Inferior parietal cortex (tissue), 1 donor: ENCODE data around the gene ARID1B.

Experiments
- DNase-seq: peaks from one replicate; pipeline ENCODE4 v3.0.0-alpha.2; 2016; ENCODE audit errors: extremely low spot score

The ARID1B gene

DNA sequence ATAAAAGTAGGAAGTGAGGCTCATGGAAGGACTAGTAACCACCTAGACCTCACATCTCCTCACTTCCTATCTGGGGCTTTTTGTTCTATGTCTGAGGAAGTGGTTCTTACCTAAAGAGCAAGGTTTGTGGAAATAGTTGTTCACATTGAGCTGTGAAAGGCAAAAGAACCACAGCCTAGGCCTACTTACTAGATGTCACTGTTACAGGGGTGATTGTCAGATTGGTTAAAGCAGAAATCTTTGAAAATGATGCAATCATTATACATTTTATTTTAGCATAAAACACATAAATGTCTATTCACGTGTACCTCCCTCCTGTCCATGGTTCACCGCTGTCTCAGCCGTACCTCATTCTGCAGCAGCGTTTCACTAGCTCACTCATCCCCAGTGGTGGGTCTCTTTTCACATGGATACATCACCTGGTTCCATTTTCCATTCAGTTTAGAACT lies 277.4 kb downstream of the ARID1B start:
- no peak for DNase-seq

DNA sequence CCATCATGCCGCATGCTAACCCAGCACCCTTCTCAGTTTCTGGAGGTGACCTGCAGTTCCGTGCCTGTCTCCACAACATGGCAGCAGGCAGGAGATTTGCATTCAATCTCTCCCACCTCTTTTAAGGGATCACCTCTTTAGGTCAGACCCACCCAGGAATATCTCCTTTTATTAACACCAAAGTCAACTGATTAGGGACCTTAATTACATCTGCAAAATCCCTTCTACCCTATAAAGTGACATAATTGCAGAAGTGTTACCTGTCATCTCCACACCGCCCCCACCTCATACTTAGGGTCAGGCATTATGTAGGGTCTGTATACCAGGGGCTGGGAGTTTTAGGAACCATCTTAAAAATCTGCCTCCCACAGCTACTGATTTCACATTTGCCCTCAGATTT lies 278.7 kb downstream of the ARID1B start:
- no peak for DNase-seq

DNA sequence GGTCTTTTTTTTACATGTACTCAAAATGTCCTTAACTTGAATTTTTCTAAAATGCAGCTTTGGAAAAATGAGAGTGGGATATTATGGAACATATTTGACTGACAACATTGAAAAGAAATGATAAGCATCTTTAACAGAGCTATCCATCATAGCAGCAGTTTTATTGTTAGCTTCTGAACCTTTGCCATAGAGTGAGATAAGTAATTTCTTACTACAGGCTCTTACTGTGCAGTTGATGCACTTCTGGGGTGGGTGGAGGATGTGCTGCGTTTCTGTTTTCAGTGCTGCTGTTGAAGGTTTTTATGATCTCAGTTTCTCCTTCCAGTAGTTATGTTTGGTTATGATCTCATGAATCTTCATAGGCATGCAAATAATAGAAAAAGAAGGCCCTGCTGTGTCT lies 279.1 kb downstream of the ARID1B start:
- no peak for DNase-seq

GRCh38 chr6:157058574-157058973 lies 281.4 kb downstream of the ARID1B start:
- DNase-seq: no peak

- no peak for DNase-seq
Measured at GRCh38 chr6:157059781-157060180, 282.6 kb downstream of the ARID1B start.

GRCh38 chr6:157060440-157060952 lies 283.3 kb downstream of the ARID1B start:
- DNase-seq: no peak

- DNase-seq: no peak
Measured at GRCh38 chr6:157061770-157062594, 284.8 kb downstream of the ARID1B start.

DNA sequence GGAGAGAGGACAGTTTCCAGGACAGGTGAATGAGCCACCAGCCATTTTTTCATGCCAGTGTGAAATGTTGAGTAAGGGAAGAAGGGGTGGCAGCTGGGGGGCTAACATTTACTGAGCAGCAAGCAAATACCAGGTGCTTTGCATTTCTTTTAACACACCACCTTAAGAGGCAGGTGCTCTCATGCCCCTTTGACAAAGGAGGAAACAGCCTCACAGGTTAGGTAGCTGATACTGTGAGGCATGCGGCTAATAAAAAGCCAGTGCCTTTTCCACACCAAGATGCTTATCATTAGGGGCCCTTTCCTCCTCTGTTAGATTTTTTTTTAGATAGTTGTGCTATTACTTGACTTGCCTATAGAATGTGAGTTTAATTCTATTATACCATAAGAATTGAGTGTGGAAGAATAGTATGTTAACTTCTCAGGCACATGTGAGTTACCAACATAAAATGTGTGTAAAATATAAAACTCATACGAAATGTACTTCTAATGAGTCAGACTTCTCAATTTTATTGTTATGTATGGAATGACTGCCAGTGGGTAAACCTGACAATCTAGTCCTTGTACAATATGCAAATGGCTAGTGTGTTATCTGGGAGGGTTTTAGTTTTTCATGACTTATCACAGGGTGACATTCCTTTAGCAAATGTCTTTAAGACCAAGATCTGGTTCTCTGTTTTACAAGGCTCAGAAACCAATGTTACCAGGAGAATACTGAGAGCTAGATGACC lies 286.2 kb downstream of the ARID1B start:
- no peak for DNase-seq

DNA sequence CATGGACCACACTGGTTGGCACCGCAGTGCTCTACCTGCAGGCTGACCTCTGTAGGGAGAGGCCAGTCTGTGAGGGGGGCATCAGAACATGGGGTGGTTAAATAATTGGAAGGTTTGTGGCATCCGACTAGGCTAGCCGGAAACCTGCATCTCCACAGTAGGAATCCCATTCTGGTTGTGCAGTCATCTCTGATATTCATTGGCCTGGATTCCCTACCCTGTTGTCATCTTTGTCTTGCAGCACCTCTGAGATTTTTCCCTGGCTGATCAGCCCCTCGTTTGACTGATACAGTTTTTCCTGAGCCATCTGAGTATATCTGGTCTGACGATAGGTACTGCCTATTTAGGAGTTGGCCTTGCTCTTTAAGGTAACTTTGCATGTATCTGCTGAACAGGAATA lies 286.7 kb downstream of the ARID1B start:
- DNase-seq: no peak

DNA sequence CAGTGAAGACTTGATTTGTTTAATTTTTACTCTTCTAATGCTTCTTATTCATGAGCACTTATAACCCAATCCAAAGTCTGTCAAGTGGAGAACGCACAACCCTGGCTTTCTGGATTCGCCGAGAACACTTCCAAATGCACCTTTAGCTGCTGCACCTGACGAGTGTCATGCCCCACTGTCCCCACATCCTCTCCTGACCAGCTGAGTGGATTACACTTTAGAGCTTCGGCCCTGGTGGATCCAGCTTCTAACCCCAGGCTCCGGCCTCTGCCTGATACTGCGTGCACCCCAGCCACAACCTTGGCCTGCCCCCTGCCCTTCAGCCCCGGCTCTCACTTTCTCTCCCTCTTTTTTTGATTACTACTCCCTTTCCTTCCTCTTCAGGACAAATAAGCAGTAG lies 287.3 kb downstream of the ARID1B start:
- no peak for DNase-seq

DNA sequence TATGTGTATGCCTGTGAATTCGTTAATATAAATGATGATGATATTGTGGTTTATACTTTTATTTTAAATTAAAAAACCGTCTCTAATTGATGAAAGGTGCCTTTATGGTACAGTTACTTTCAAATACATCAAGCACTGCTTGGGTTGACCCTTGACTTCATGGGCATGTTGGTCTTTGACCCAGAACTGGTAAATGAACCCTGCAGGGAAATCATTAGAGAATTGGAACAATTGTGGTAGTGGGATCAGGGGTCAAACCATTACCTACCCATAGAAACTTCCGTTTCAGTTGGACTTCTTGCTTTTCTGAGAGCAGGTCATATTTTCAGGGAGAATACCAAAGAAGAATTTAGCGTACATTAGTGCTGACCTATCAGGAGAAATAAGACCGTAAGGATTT lies 288.2 kb downstream of the ARID1B start:
- DNase-seq: no peak

DNA sequence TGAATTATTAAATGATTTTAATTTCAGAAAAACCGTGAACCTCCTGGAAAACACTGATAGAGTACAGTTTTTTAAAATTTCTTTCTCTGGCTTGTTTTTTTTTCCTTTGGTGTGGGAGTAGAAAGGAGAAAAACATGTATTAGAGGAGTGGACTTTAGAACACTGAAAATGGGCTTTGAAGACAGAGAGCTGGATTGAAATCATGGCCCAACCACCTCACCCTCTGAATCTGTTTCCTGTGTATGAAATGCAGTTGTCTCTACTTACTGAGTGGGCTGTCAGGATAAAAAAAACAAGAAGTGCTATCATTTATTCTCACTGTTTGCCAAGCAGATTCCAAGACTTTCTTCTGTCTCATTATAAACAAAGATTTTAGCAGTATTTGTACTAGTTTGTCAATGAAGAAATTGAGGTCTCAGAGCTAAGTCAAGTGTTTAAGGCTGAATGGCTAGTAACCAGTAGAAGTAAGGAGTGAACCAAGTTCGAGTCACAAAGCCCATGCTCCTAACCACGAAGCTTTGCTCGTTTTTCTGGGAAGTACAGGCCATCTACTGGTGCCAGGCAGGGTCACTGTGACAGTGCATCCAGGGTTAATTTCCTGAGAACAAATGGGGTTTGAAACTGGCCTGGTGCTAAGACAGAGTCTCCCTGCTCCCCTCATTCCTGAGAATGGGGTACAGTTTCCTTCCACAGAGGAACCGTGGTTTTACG lies 289.8 kb downstream of the ARID1B start:
- no peak for DNase-seq

- DNase-seq: no peak
Measured at GRCh38 chr6:157067507-157067906, 290.3 kb downstream of the ARID1B start.

DNA sequence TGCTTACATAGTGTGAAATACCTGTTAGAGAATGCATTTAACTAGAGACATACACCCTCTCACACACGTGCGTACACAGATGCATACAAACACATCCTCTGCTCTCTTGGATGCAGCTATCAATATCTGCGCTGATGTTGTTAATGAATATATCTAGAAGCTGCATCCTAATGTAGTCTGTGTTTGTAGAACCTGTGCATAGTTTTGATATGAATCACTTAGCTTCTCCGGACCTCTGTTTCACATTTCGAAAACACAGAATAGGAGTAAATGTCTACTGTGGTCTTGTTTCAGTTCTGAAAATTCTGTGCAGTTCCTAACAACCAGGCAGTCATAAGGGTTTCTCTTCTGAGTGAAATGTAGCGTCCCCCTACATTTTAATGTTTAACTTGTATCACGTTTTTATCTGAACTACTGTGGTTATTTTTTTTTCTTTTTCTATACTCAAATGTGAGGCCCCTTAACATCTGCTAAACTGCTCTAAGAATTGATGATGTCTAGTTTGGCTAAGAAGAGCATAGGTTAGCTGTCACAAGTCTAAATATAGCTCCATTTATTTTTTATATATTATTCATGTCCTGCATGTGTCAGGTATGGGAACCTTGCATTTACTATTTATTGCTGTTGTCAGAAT lies 291.6 kb downstream of the ARID1B start:
- no peak for DNase-seq

- DNase-seq: no peak
Measured at GRCh38 chr6:157069585-157069984, 292.4 kb downstream of the ARID1B start.

- no peak for DNase-seq
Measured at GRCh38 chr6:157070403-157071107, 293.4 kb downstream of the ARID1B start.

GRCh38 chr6:157072128-157072527 lies 294.9 kb downstream of the ARID1B start:
- DNase-seq: no peak

DNA sequence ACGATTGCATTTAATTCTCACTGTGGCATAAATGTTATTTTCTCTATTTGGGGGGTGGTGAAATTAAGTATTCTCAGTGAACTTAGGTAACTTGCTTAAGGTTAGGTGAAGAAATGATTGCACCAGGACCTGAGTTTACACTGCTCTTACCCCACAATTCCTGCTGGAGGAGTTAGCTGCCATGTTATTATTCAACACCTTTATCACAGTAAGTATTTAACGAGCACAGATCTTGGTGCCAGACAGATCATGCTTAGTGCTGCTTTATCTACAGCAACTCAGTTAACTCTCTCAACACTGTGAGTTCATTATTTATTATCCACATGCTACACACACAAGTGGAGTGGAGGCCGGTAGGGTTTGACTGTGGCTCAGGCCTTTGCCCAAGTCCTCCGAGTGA lies 296.4 kb downstream of the ARID1B start:
- DNase-seq: no peak

DNA sequence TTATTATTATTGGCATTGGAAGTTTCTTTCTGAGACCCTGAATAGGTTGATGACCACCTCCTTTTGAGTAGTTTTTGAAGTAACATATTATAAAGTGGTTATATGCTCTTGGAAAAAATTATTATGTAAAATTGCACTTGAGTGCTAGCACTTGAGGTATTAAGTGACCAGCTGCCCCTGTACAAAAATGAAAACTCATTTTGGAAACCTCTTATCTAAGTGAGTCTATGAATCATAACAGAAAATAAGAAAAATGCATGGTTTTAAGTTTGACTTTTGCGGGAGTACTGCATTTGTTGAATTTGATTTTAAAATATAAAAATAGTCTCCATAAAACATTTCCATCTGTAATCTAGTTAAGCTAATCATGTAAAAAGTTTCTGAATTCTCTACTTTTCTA lies 297.8 kb downstream of the ARID1B start:
- DNase-seq: no peak

- no peak for DNase-seq
Measured at GRCh38 chr6:157075549-157076450, 298.6 kb downstream of the ARID1B start.
